ENCODE data around the gene ETFRF1. TPM values are rescaled to one million over a fixed set of nuclear protein-coding genes. Genes with fewer than 3 reads are reported as not detected.
A peak's percentile ranks its signal among the peaks of the same experiment; 100 is the strongest.

ETFRF1 gene, protein sequence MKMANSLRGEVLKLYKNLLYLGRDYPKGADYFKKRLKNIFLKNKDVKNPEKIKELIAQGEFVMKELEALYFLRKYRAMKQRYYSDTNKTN
- 43.1 and 46.1 TPM in 2 replicates for total RNA-seq (2014; rRNA removed; shearing (Covaris generic))

DNA sequence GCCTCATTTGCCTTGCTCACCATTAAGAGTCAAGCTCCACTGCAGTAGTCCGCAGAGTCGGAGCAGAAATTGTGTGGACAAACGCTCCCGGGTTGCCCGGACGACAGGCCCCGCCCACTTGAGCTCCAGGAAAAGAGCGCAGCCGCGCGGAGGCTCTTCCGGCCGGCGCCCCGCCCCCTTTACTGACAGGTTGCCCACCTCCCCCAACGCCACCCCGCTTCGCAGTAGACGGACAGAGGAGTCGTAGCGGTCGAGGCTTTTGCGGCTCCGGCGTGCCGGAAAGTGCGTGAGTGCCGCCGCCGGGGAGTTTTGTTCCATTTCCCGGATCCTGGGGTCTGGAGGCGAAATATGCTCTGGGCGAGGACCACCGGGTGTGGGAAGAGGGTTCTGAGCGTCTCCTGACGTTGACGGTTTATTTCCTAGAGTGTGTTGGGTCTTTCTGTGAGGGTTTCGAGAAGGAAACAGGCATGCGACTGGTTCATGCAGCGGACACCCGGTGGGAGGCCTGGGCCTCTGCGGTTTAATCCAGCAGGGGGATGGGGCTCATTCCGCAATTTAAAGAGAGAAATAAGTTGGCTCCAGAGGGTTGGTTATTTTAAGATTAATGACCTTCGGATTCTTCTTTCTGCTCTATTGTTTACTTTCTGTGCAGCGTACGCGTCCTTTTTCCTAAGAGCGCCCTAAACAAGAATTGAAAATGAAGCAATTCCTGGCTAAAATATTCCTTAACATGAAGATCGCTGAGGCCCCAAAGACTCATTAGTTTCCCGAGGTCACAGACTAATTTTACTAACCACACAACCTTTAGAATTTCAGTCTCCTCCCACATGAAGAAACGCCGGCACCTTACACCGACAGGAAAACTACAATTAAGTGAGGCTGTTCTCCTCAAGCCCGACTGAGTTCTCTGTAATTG is at the start of gene ETFRF1, which contains the start of gene DNAI7:
ETFRF1 (plus strand) TSS at position 182 of the 916 bp plus-strand sequence. CDS start 8,720 bp downstream, outside the sequence.
DNAI7 (minus strand) TSS at position 105 of the 916 bp plus-strand sequence; CDS start at position 23, 82 bp downstream.
- DNase-seq (ENCODE audit: low spot score): peak; percentile 93

DNA sequence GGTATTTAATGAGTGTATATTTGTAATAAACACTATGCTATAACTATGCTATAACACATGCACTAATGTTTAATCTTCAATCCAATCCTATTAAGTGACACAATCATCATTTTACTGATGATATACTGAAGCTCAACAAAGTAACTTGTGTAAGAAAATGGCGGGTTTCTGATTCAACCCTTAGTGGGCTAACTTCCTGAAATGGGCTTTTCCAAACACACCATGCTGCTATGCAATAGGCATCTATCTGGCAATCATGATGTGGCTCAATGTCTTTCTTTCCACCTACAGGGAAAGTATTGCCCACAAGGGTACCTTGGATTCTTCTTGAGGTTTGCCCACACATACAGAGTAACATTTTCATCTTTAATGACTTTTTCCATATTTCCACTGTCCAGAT is 48.4 kb upstream of the ETFRF1 start:
- DNase-seq (ENCODE audit: low spot score): no peak

DNA sequence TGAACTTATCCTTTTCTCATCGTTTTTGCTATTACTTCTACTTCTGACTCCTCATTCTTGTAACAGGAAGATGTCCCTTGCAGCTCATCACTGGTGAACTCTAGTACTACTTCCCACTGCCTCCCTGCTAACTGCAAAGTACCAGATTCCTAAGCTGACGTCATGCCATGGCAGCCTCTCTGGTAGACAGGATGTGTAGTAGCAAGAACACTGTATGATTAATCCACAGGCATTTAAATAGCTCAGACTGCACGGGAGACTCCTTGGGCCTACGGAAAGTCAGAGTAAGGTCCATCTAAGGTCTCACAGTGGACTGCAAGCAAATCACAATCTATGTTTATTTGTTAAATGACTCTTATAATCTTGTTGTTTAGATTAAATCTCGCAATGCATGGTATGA is 43.6 kb upstream of the ETFRF1 start:
- DNase-seq (ENCODE audit: low spot score): peak; percentile 98

DNA sequence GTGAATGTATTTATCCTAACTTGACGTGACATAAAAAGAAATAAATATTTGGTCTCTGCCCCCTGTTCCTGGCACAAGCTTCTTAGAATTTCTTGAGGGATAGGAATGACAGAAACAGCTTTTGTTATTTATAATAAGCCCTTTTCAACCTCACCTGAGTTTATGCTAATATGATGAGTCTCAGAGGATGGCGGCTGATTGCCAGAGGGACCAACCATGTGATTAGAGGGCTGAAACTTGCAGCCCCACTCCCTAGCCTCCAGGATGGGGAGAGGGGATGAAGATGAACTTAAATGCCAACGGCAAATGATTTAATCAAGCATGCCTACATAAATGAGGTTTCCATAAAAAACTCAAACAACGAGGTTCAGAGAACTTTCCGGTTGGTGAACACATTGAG is 43.0 kb upstream of the ETFRF1 start:
- DNase-seq (ENCODE audit: low spot score): no peak

DNA sequence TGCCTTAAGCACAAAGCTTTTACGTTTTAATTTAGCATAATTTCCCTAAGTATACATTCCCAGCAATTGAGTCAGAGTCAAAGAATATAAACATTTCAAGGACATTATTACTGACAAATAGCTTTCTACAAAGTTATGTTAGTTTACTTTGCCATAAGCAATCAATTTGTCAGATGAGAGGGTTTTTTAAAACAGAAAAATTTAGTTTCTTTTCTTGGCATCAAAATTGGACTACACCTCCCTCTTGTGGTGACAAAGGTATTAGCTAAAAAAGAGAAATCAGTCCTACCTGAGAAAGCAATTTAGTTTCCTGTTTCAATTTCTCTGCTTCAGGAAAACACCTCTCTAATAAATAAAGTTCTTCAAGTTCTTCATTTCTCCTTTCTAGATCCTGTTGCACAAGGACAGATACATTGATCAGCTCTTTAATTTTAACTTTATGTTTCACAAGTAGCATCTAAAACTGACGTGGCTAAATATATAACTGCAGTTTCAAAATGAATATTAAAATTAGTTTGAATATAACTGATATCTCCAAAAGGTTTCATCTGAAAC is 39.9 kb upstream of the ETFRF1 start:
- DNase-seq (ENCODE audit: low spot score): peak; percentile 27

DNA sequence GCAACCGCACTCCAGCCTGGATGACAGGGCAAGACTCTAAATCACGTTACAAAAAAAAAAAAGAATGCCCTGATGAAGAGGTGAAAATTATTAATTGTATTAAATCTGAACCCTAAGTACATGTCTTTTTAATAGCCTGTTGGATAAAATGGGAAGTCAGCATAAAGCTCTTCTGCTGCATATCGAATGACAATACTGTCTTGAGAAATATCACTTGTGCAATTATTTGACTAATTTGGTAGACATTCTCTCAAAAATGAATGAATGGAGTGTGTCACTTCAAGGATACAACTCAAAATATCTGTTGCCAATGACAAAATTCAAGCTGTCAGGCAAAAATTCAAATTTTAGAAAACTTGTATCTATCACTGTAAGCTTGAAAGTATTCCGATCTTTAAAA is 39.0 kb upstream of the ETFRF1 start:
- no peak for DNase-seq (ENCODE audit: low spot score)

DNA sequence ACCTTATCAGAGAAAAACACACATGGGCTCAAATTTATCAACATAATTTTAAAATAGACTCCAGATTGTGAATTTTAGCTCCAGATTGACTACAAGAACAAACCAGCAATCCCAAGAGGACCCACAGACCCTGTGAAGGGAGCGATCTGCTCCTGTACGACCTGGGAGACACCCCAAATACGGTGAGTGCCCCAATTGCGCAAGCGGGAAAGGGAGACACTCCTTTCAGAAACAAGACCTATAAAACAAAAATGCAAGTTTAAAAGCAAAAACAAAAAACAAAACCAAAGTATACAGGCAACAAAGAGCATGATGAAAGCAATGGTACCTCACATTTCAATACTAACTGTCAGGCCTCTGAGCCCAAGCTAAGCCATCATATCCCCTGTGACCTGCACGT is 32.2 kb upstream of the ETFRF1 start:
- no peak for DNase-seq (ENCODE audit: low spot score)

DNA sequence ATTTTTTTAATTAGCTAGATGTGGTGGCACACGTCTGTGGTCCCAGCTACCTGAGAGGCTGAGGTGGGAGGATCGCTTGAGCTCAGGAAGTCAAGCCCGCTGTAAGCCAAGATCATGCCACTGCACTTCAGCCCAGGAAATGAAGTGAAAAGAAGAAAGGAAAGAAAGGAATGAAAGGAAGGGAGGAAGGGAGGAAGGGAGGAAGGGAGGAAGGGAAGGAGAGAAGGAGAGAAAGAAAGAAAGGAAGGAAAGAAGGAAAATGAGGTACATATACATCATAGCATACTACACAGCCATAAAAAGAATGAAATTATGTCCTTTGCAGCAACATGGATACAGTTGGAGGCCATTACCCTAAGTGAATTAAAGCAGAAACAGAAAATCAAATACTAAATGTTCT is 12.3 kb upstream of the ETFRF1 start:
- DNase-seq (ENCODE audit: low spot score): no peak

DNA sequence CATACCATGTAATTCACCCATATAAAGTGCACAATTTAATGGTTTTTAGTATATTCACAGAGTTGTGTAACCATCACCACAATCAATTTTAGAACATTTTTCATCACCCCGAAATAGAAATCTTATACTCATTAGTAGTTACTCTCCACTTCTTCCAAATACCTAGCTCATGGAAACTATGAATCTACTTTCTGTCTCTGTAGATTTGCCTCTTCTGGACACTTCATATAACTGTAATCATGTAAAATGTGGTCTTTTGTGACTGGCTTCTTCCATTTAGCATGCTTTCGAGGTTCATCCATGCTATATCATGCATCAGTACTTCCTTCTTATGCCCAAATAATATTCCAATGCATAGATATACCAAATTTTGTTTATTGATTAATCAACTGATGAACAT is 10.9 kb upstream of the ETFRF1 start:
- no peak for DNase-seq (ENCODE audit: low spot score)

DNA sequence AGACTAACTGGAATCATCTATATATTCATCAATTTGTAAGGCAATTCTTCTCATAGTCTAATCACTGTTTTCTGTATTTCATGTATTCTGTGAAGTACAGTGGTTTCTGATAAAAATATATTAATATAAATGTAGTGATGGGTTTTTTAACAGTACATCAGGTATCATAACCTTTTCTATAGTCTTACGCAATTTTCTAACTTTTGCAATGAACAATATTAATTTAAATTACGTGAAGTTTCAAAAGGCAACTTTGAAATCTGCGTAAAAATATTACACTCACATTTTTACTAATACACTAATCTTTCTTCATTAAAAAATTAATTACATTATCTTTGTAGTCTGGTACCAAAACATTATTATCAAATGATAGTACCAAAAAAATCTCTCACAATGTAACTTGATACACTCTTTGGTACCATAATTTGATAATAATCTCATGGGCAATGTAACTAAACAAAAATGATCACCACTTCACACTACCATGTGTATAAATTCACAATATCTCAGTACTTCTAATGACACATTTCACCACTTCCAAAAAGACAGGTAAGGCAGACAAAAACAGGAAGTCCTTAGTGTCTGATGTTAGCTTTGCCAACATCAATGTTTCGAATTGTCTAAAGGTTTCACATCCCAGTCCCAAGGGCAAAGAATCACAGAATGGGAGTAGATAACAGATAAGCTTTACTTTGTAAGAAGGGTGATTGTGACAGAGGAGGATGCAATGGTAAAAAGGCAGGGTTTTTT is 8.8 kb upstream of the ETFRF1 start:
- no peak for DNase-seq (ENCODE audit: low spot score)

DNA sequence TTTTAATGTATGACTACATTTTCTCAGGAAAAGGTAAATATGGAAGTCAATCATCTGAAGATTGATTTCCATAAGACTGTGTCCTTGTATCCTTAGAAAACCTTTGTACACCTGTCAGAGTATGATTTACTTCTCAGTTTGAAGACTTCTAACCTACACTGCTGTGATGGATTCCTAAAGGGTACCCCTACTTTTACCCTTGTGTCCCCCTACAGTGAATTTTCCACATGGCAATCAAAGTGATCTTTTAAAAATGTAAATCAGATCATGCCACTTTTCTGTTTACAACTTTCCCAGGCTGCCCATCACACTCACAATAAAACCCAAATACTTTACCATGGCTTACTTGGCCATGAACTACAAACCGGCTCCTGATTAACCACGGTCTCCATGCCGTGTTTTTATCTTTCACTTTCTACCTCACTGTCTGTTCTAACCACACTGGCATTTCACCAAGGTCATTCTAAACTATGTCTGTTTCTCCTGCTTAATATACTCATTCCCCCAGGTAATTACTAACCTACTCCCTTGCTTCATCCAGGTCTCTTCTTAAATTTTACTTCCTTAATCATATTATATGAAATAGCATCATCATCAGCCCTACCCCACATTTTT is 8.1 kb upstream of the ETFRF1 start:
- DNase-seq (ENCODE audit: low spot score): peak; percentile 58

DNA sequence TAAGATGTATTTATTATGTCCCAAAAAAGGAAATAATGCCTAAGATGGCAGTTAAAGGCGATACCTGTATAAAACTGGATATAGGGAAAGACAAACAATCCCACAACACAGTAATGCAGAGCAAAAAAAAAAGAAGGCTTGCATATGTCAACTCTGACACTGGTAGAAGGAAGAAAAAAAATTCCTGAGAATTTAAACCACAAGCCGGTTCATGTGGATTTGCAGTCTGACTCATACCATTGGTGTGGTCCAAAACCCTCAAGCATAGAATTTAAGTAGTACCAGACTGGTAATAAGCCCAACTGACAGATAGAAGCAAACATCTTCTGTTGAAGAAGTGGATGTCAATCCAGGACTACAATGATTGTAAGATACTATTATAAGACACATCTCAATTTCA is 7.3 kb upstream of the ETFRF1 start:
- DNase-seq (ENCODE audit: low spot score): peak; percentile 88

DNA sequence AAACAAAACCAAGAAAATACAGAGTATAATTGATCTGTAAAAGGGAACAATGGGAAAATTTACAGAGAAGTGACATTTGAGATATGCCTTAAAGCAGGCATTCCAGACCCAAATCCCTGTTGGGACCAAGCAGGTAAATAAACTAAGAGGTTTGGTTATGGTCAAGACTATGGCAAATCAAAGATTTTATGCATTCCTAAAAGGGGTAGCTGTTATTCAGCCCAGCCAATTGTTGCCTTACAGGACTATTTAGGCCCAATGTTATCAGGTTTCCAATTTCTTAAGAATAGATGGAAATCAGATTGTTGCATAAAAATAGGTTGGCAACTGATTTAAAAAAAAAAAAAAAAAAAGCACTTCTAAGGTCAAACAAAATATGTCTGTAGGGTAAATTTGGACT is 5.4 kb upstream of the ETFRF1 start:
- DNase-seq (ENCODE audit: low spot score): peak; percentile 32

DNA sequence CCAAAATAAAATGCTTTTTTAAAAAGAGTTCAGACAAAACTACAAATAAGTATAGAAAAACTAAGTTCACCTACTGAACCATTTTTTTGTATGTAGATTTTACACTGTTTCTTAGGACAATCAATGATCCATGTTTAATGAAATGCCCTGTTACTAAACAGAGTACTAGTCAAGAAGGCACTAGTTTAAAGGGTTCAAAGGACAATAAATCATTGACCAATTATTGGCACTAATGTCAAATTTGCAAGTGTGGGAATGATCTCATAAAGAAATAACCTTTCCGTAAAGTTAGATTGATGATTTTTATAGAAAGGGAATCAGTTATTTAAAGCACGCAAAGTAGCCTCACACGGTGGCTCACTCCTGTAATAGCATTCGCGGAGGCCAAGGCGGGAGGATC is 4.2 kb upstream of the ETFRF1 start:
- DNase-seq (ENCODE audit: low spot score): no peak

DNA sequence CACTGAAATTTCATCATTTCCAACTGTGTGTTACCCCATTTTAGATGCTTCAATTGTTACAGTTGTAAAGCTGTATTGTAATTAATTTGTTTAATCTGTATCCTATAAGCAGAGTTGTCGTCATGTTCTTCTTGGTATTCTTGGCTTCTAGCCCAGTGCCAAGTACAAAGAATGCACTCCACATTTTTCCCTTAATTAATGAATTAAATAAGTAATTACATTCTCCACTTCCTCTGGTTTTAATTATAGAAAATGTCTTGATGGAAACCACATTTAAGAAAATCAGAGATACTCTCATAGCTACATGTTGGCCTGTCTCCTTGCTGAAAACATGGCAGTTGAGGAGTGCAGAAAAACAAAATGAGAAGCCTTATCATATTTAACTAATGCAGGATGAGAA is 823 bp upstream of the ETFRF1 start:
- DNase-seq (ENCODE audit: low spot score): no peak

DNA sequence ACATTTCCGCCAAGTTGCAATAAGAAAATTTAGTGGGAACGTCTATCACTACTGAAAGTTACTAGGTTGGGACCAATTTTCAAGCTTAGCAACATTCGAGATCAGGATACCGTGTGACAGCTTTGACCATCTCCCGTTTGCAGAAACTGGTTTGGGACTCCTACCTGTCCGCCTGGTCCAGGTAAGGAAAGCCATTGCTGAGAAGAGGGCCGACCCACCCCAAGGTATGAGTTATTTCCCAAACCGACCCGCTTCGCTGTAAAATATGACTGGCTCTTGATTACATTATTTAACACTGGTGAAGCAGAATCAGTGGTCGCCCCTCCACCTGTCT is 348 bp upstream of the ETFRF1 start:
- no peak for DNase-seq (ENCODE audit: low spot score)

DNA sequence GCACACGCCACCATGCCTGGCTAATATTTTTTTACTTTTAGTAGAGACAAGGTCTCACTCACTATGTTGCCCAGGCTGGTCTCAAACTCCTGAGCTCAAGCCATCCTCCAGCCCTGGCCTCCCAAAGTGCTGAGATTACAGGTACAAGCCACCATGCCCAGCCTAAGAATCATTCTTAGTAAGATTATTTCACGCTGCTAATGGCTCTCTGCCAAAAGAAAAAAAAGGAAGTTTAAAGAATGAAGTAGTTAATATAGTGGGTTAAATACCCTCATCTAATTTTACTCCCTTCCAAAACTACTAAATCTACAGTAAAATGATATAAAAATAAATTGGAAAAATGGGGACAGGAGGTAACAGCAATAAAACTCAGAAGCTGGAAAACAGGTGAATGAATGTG is 2.6 kb downstream of the ETFRF1 start:
- DNase-seq (ENCODE audit: low spot score): no peak

DNA sequence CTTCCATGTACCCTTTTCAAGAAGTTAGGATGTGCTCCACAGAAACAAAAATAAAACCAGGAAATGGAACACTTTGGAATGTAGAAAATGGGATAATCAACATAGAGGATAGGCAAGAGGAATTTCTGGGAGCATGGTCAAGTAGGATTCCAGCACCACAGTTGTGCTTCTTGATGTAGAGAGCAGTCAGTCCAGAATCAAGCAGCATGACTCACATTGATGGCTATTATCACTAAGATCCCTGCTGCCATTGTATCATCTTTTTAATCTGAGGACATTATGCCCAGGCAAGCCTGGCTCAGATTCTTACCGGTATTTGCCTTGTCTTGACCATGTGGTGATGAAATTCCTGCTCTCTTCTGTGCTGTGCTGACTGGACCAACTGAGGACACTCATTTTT is 5.7 kb downstream of the ETFRF1 start:
- DNase-seq (ENCODE audit: low spot score): no peak

DNA sequence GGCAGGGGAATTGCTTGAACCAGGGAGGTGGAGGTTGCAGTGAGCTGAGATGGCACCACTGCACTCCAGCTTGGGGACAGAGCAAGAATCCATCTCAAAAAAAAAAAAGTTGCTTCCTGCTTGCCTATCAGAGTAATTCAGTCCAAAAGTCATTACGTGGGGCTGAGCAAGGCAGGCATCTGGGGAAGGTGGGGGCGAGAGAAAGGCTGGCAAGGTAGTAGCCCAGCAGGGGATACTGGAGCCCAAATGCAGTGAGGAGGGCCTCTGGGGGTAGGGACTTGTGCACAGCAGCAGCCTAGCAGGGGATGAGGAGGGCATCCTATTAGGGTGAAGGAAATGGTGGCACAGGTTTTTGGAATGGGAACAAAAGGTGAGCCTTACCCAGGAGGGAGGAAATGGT is 7.1 kb downstream of the ETFRF1 start:
- DNase-seq (ENCODE audit: low spot score): no peak

DNA sequence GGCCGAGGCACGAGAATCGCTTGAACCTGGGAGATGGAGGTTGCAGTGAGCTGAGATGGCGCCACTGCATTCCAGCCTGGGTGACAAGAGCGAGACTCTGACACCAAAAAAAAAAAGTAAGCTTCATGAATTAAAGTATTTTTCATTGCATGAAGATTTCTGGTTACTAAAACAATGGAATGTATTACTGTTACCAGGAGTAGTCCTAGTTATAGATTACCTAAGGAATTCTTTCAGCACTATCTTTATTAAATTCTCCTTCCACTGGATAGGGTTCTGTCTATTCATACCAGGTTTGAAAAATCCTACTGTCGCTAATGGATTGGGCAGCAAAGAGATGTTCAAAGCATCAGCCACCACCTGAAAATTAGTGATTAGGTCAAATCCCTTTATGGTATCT is 12.4 kb downstream of the ETFRF1 start:
- DNase-seq (ENCODE audit: low spot score): no peak

DNA sequence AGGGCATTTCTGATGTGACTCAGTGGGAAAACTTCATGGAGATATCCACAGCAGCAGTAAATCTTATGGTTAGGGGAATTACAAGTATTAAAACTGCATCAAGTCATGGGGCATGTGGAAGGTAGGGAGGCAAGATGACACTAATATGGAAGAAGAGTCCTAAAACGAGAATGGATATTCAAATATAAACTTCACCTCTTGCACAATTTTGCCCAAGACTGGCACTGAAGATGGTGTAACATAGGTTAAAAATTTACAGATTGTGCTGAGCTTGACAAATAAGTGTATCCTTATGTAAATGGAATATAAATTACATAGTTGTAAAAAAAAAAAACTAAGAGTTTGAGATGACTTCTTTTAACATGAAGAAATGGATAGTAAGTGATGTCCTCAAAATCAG is 12.8 kb downstream of the ETFRF1 start:
- DNase-seq (ENCODE audit: low spot score): no peak

DNA sequence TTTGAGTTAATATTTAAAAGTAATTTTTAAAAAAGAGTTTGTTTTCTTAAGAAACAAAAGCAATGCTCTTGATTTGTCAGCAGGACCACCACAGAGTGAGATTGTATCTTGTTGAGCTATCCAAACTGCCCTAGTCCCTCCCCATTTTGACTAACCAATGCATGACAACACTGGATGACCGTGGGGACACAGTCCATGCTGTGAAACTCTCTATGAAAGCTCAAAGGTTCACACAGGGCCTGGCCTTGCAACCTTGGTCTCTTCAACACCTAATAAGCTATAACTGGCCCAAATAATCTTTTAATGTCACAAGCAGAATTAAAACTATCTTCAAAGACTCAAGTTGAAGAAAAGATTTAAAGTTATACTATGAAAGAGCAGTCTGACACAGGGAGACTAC is 13.5 kb downstream of the ETFRF1 start:
- DNase-seq (ENCODE audit: low spot score): no peak

Measured in H4 (cell line).